Stimulated activated CD8-positive, alpha-beta memory T cell treated with anti-CD3 and anti-CD28 coated beads, Interleukin-4, amount 100 ng/mL, for 4 hours (primary cell): ENCODE data around the gene GNAT2.

ENCODE experiments used
- DNase-seq, 2 donors: peaks; one replicate each; pipeline ENCODE4 v3.0.0-alpha.2; 2020; ENCODE audit warnings: low read depth in 2 of 2, low spot score in 1 of 2

Gene GNAT2

DNA sequence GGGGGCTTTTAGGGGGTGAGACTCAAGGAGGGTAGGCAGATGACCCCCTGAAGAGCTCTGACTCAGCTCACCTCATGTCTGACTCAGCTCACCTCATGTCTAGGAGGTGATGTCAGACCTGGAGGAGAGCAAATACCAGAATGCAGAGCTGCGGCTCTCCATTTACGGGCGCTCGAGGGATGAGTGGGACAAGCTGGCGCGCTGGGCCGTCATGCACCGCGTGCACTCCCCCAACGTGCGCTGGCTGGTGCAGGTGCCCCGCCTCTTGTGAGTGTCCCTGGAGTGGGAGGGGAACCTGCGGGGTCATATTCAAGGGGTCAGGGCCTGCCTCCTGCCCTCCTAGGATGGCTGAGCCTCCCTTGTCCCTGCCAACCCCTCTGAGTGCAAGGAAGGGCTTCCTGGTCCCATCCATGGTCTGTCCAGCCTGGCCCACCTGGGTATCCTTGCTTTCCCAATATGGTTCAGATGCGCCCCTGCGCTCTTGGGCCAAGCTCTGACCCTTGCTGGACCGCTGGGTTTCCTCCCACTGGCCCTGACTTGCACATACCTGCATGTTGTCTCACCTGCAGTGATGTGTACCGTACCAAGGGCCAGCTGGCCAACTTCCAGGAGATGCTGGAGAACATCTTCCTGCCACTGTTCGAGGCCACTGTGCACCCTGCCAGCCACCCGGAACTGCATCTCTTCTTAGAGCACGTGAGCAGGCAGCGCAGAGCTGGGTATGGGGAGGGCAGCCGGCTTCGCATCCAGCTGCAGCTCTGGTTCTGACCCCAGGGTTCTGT lies 9.3 kb upstream of the GNAT2 start:
- DNase-seq, result no peak

DNA sequence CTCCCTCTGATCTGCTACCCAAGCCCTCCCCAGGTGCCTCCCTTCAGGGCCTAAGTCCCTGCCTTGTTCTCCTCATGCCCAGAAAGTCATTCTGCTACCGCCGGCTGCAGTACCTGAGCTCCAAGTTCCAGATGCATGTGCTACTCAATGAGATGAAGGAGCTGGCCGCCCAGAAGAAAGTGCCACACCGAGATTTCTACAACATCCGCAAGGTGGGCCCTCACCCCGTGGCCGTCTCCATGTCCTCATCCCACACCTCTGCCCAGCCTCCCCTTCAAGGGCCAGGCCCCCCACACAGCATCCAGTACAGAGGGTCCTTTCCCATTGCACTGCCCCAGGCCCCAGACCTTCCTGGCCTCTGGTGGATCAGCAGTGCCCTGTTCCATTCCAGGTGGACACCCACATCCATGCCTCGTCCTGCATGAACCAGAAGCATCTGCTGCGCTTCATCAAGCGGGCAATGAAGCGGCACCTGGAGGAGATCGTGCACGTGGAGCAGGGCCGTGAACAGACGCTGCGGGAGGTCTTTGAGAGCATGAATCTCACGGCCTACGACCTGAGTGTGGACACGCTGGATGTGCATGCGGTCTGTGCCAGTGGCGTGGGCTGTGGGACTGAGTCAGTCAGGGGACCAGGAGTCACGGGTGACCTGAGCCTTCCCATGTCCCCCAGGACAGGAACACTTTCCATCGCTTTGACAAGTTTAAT lies 8.4 kb upstream of the GNAT2 start:
- no peak for DNase-seq

GRCh38 chr1:109626682-109627408 lies 7.4 kb upstream of the GNAT2 start:
- no peak for DNase-seq

GRCh38 chr1:109625601-109626560 lies 6.5 kb upstream of the GNAT2 start:
- no peak for DNase-seq

GRCh38 chr1:109625176-109625575 lies 5.8 kb upstream of the GNAT2 start:
- no peak for DNase-seq

DNA sequence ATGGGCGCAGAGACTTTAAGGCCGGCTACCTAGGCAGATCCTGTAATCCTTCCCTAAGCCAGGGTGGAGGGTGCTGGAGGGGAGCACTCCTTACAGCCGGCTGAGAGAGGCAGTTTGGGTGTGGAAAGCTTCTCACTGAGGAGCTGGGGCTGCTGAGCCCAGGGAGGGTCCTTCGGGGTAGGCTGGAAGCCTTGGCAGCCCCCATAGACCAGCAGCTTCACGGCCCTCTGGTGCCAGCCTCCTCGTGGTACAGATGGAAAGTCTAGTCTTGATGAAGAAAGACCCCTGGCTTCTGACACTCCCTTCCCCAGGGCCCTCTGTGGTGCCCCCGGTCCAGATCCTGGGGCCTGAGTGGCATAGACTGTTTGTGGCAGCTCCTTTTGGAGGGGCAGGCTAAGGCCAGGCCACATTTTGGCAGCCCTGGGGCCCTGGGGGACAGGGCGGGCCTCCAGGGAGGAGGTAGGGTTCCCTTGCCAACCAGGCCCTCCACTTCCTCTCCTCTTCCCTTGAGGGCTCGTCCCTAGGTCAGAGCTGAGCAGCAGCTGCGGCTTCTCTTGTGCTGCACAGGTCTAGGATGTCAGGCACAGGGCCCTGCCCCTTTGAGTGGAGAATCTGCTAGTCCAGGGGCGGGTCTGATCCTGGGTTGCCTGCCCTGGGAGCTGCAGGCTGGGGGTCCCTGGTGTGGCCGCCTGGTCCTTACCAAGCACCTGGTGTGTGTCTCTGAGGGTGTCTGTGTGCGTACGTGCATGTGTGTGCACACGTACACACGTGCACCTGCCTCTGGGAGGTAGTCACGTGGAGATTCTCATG lies 5.0 kb upstream of the GNAT2 start:
- DNase-seq, result no peak

DNA sequence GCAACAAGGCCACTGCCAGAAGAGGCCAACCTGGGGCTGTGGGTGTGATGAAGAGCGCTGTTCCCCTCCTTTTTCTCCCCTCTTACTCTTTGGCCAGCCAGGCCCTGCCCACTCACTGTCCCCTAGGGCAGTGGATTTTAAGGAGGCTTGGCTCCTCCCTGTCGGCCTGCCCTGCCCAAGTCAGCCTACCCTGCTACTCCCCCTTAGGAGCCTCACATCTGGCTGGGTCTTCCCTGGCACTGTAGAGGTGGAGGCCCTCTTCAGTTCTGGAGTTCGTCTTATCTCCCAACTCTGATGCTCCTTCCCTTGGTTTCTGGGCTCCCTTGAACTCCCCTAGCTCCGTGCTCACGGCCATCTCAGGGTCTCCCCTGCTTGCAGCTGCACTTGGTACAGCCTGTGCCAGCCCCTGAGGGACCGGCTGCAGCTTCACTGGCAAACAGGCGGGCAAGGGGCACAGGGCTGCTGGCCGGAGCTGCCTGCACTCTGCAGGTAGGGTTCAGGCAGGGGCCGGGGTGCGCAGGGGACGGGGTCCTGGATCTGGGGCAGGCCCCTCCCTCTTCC lies 4.3 kb upstream of the GNAT2 start:
- DNase-seq, result no peak

GRCh38 chr1:109622895-109623294 lies 3.5 kb upstream of the GNAT2 start:
- no peak for DNase-seq

- no peak for DNase-seq
These were observed 2.9 kb upstream of the GNAT2 start for GRCh38 chr1:109622137-109622892.

DNA sequence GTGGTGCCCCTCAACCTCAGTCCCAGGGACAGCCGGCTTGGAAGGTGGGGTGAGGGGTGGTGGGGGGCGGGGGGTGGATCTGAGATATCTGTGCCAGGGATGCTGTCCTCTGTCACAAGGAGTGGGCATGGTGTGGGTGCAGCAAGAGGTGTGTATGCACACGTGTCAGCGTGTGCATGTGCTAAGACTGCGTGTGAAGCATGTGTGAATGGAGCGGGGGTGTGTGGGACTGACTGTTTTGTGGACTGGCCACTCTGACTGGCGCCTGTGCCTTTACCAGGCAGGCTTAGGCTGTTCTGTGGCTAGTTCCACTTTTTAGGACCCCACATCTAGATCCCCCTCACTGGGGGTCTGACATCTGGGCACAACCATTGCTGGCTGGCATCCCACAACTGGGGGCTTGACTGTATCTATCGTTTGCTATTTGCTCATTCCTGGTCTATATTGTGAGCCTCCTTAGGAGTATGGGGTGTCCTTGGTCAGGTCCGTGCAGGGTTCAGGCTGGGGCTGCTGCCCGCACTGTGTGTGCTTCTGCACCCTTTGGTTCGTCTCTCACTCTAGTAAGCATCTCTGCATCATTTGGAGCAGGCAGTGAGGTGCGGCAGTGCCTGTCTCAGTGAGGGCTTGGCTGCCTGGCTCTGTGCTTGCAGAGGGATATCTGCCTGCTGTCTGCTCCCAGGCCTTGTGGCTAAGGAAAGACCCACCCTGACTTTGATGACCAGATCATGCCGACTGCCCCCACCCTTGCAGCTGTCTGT lies 2.1 kb upstream of the GNAT2 start:
- DNase-seq, result no peak

DNA sequence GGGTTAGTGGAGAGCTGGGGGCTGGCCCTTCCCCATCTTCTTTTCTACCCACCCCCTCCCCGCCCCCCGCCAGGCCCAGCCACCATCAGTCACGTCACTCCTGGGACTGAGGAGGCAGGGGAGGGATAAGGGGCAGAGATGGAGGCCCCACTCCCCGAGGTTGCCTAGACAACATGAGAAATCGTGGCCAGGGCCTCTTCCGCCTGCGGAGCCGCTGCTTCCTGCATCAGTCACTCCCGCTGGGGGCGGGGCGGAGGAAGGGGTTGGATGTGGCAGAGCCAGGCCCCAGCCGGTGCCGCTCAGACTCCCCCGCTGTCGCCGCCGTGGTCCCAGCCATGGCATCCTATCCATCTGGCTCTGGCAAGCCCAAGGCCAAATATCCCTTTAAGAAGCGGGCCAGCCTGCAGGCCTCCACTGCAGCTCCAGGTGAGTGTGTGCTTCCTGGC lies 1.4 kb upstream of the GNAT2 start:
- peak; percentile 89 to 95 for DNase-seq

- no peak for DNase-seq
These were observed 980 bp upstream of the GNAT2 start for GRCh38 chr1:109620401-109620791.

DNA sequence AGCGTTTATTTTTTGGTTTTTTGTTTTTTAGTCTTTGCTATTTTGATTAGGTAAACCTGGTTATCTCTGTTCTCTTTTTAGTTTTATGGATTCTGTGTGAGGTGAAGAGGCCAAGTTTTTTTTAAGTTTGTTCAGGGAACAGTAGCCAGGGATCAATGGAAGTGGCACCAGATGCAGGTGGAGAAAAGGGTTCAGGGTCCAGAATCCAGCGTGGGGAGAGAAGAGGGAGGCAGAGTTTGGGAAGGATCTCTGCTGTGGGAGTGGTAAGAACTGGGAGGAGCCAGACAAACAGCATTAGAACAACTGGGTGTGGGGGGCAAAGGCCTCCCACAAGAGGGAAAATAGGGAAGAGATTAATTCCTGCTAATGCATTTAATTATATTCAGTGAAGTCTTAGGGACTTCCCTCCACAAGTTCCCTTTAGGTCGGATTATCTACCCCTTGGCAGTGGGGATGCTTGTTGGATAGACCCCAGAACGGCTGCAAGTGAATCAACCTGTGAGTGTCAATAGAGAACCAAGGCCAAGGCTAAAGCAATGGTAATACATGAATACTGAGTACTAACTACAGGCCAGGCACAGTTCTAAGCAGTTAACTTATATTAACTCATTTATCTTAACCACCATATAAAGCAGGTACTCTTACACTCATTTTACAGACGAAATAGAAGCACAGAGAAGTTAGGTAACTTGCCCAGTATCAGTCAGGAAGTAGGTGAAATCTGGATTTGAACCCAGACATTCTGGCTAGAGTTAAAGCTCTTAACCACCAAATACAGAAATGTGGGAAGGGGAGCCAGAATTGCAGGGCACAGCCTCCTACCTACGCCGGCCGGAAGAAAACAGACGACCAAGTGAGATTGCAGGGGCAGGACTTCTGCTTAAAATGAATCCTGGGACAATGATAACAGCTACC lies 498 bp downstream of the GNAT2 start:
- no peak for DNase-seq

GRCh38 chr1:109617291-109617801 lies 2.1 kb downstream of the GNAT2 start:
- DNase-seq, result no peak

GRCh38 chr1:109616391-109616790 lies 3.0 kb downstream of the GNAT2 start:
- DNase-seq, result no peak

- DNase-seq, result no peak
These were observed 3.5 kb downstream of the GNAT2 start for GRCh38 chr1:109615879-109616278.
